Measurements from ENCODE around the gene ZNF605. TPM values are rescaled to one million over a fixed set of nuclear protein-coding genes. Genes with fewer than 3 reads are reported as not detected.
"Not testable (repeated sequence)": the region's sequence is repeated elsewhere in the genome, so short reads cannot be mapped to it uniquely, and the experiment has no call there.

ZNF605 gene
- total and polyA plus RNA-seq, 4 donors = 18.7 to 23.3 (median 21.1) TPM

GRCh38 chr12:132965796-132966195, 9.7 kb upstream of the ZNF605 start:
- no peak for DNase-seq (ENCODE audit: low read depth in 4 of 6, low spot score in 6 of 6)
- H3K4me1 ChIP-seq (ENCODE audit: control insufficient read depth, insufficient read depth, low read length) = no peaks in the 10 kb centered on the region
- peaks cover 11% of the 10 kb centered on the region for H3K9me3 ChIP-seq (ENCODE audit: control insufficient read depth, insufficient read depth, low read length)
- H3K4me3 ChIP-seq (ENCODE audit: low read depth, low read length) = no peak overlapping the region
- no peaks in the 10 kb centered on the region for H3K27me3 ChIP-seq (ENCODE audit: control insufficient read depth, insufficient read depth, low read length)
- no peak overlapping the region for H3K27ac ChIP-seq (ENCODE audit: low read depth, low read length)
- H3K36me3 ChIP-seq (ENCODE audit: control insufficient read depth, insufficient read depth, low read length) = peaks cover 43% of the 10 kb centered on the region
- WGBS (ENCODE audit: insufficient coverage) = 100% methylated on average over 5 of the region's 12 CpGs

GRCh38 chr12:132963947-132964346, 7.8 kb upstream of the ZNF605 start:
- not testable (repeated sequence) for H3K4me1 ChIP-seq (ENCODE audit: control insufficient read depth, insufficient read depth, low read length); H3K27me3 ChIP-seq (ENCODE audit: control insufficient read depth, insufficient read depth, low read length); H3K9me3 ChIP-seq (ENCODE audit: control insufficient read depth, insufficient read depth, low read length); DNase-seq (ENCODE audit: low read depth in 4 of 6, low spot score in 6 of 6); H3K27ac ChIP-seq (ENCODE audit: low read depth, low read length); H3K4me3 ChIP-seq (ENCODE audit: low read depth, low read length)
- 45% methylated on average over 9 of the region's 10 CpGs for WGBS (ENCODE audit: insufficient coverage)
- peaks cover 43% of the 10 kb centered on the region for H3K36me3 ChIP-seq (ENCODE audit: control insufficient read depth, insufficient read depth, low read length)

- H3K27me3 ChIP-seq (ENCODE audit: control insufficient read depth, insufficient read depth, low read length); H3K4me3 ChIP-seq (ENCODE audit: low read depth, low read length); H3K4me1 ChIP-seq (ENCODE audit: control insufficient read depth, insufficient read depth, low read length); DNase-seq (ENCODE audit: low read depth in 4 of 6, low spot score in 6 of 6); H3K9me3 ChIP-seq (ENCODE audit: control insufficient read depth, insufficient read depth, low read length); H3K27ac ChIP-seq (ENCODE audit: low read depth, low read length): not testable (repeated sequence)
- 100% methylated on average over 7 of the region's 14 CpGs for WGBS (ENCODE audit: insufficient coverage)
- H3K36me3 ChIP-seq (ENCODE audit: control insufficient read depth, insufficient read depth, low read length) = peaks cover 32% of the 10 kb centered on the region
These were observed 5.7 kb upstream of the ZNF605 start for GRCh38 chr12:132961790-132962189.

- DNase-seq (ENCODE audit: low read depth in 4 of 6, low spot score in 6 of 6) = peak in 5 of 6 donors; percentile 12 to 69 (median 29)
- Histone ChIP-seq H3K4me1 (ENCODE audit: control insufficient read depth, insufficient read depth, low read length) (peaks cover 20% of the 10 kb centered on the region), H3K9me3 (ENCODE audit: control insufficient read depth, insufficient read depth, low read length) (peaks cover 10% of the 10 kb centered on the region), H3K27ac (ENCODE audit: low read depth, low read length) (peak overlapping the region; percentile 93), H3K36me3 (ENCODE audit: control insufficient read depth, insufficient read depth, low read length) (peaks cover 12% of the 10 kb centered on the region), H3K4me3 (ENCODE audit: low read depth, low read length) (peak overlapping the region; percentile 70), H3K27me3 (ENCODE audit: control insufficient read depth, insufficient read depth, low read length) (no peaks in the 10 kb centered on the region)
- 6% methylated on average over 33 of the region's 39 CpGs for WGBS (ENCODE audit: insufficient coverage)
These were observed 754 bp downstream of the ZNF605 start for GRCh38 chr12:132955094-132956010.

- Histone ChIP-seq H3K36me3 (ENCODE audit: control insufficient read depth, insufficient read depth, low read length) (peaks cover 20% of the 10 kb centered on the region), H3K4me3 (ENCODE audit: low read depth, low read length) (peak overlapping the region; percentile 70), H3K9me3 (ENCODE audit: control insufficient read depth, insufficient read depth, low read length) (peaks cover 17% of the 10 kb centered on the region), H3K27ac (ENCODE audit: low read depth, low read length) (peak overlapping the region; percentile 93), H3K27me3 (ENCODE audit: control insufficient read depth, insufficient read depth, low read length) (no peaks in the 10 kb centered on the region), H3K4me1 (ENCODE audit: control insufficient read depth, insufficient read depth, low read length) (peaks cover 20% of the 10 kb centered on the region)
- WGBS (ENCODE audit: insufficient coverage) = 70% methylated on average over 11 of the region's 14 CpGs
- no peak for DNase-seq (ENCODE audit: low read depth in 4 of 6, low spot score in 6 of 6)
These were observed 1.5 kb downstream of the ZNF605 start for GRCh38 chr12:132954471-132955048.

- H3K4me3 ChIP-seq (ENCODE audit: low read depth, low read length) = no peak overlapping the region
- H3K27ac ChIP-seq (ENCODE audit: low read depth, low read length) = no peak overlapping the region
- WGBS (ENCODE audit: insufficient coverage) = 93% methylated on average over 7 of the region's 7 CpGs
- H3K27me3 ChIP-seq (ENCODE audit: control insufficient read depth, insufficient read depth, low read length) = no peaks in the 10 kb centered on the region
- peaks cover 20% of the 10 kb centered on the region for H3K4me1 ChIP-seq (ENCODE audit: control insufficient read depth, insufficient read depth, low read length)
- peaks cover 21% of the 10 kb centered on the region for H3K36me3 ChIP-seq (ENCODE audit: control insufficient read depth, insufficient read depth, low read length)
- peaks cover 18% of the 10 kb centered on the region for H3K9me3 ChIP-seq (ENCODE audit: control insufficient read depth, insufficient read depth, low read length)
- no peak for DNase-seq (ENCODE audit: low read depth in 4 of 6, low spot score in 6 of 6)
These were observed 2.3 kb downstream of the ZNF605 start for GRCh38 chr12:132953771-132954170.

GRCh38 chr12:132953163-132953425, 3.0 kb downstream of the ZNF605 start:
- no peak overlapping the region for H3K27ac ChIP-seq (ENCODE audit: low read depth, low read length)
- WGBS (ENCODE audit: insufficient coverage) = 92% methylated on average over 2 of the region's 2 CpGs
- peaks cover 28% of the 10 kb centered on the region for H3K36me3 ChIP-seq (ENCODE audit: control insufficient read depth, insufficient read depth, low read length)
- H3K9me3 ChIP-seq (ENCODE audit: control insufficient read depth, insufficient read depth, low read length) = peaks cover 21% of the 10 kb centered on the region
- no peak for DNase-seq (ENCODE audit: low read depth in 4 of 6, low spot score in 6 of 6)
- H3K4me1 ChIP-seq (ENCODE audit: control insufficient read depth, insufficient read depth, low read length) = peaks cover 20% of the 10 kb centered on the region
- H3K4me3 ChIP-seq (ENCODE audit: low read depth, low read length) = no peak overlapping the region
- H3K27me3 ChIP-seq (ENCODE audit: control insufficient read depth, insufficient read depth, low read length) = no peaks in the 10 kb centered on the region

- no peak for DNase-seq (ENCODE audit: low read depth in 4 of 6, low spot score in 6 of 6)
- WGBS (ENCODE audit: insufficient coverage) = 95% methylated on average over 16 of the region's 18 CpGs
- no peak overlapping the region for H3K4me3 ChIP-seq (ENCODE audit: low read depth, low read length)
- H3K9me3 ChIP-seq (ENCODE audit: control insufficient read depth, insufficient read depth, low read length) = peaks cover 26% of the 10 kb centered on the region
- H3K27me3 ChIP-seq (ENCODE audit: control insufficient read depth, insufficient read depth, low read length) = no peaks in the 10 kb centered on the region
- peaks cover 20% of the 10 kb centered on the region for H3K4me1 ChIP-seq (ENCODE audit: control insufficient read depth, insufficient read depth, low read length)
- peaks cover 28% of the 10 kb centered on the region for H3K36me3 ChIP-seq (ENCODE audit: control insufficient read depth, insufficient read depth, low read length)
- no peak overlapping the region for H3K27ac ChIP-seq (ENCODE audit: low read depth, low read length)
These were observed 3.5 kb downstream of the ZNF605 start for GRCh38 chr12:132952371-132953162.

- no peak for DNase-seq (ENCODE audit: low read depth in 4 of 6, low spot score in 6 of 6)
- peaks cover 27% of the 10 kb centered on the region for H3K9me3 ChIP-seq (ENCODE audit: control insufficient read depth, insufficient read depth, low read length)
- 98% methylated on average over 8 of the region's 8 CpGs for WGBS (ENCODE audit: insufficient coverage)
- H3K27ac ChIP-seq (ENCODE audit: low read depth, low read length) = no peak overlapping the region
- no peaks in the 10 kb centered on the region for H3K27me3 ChIP-seq (ENCODE audit: control insufficient read depth, insufficient read depth, low read length)
- H3K4me1 ChIP-seq (ENCODE audit: control insufficient read depth, insufficient read depth, low read length) = peaks cover 16% of the 10 kb centered on the region
- H3K4me3 ChIP-seq (ENCODE audit: low read depth, low read length) = no peak overlapping the region
- peaks cover 34% of the 10 kb centered on the region for H3K36me3 ChIP-seq (ENCODE audit: control insufficient read depth, insufficient read depth, low read length)
These were observed 4.5 kb downstream of the ZNF605 start for GRCh38 chr12:132951649-132952048.

Measured in spinal cord (tissue), 10 donors.